ENCODE measurements around the gene RAB9A.
"Not testable (repeated sequence)": the region's sequence is repeated elsewhere in the genome, so short reads cannot be mapped to it uniquely, and the experiment has no call there.

Gene RAB9A, protein sequence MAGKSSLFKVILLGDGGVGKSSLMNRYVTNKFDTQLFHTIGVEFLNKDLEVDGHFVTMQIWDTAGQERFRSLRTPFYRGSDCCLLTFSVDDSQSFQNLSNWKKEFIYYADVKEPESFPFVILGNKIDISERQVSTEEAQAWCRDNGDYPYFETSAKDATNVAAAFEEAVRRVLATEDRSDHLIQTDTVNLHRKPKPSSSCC

DNA sequence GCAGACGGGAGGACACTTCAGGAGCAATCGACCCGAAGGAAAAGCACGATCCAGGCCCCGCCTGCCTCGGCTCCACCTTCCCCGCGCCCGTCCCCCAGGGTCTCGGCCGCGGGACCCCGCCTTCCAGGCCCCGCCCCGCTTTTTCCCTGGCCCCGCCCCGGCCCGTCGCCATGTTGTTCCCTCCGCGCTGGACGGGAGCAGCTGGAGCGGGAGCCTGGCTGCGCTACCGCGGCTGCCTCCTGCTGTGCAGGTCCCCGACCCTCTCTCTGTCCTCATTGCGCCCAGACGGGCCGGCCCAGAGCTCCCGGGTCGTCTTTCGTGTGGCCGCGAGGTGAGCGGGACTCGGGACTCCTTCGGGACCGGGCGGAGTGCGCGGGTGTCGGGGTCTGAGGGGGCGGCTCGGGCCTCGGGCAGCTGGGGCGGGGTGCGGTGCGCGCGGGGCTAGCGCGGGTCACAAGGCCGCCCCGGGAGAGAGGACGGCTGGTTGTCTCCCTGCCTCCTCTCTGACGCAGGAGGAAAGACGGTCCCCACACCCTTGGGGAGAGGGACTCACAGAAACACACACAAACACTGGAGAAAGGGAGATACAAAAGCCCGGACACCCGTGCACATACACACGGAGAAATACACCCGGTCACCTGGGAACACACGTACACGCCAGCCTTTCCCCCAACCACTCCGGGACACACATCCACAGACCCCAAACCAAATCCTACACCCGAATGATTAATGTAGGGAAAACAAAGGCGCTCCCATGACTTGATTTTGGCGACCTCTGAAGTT lies at the start of gene RAB9A:
Gene RAB9A (plus strand): TSS at position 171 of the 783 bp plus-strand sequence. CDS start 19,619 bp downstream, outside the sequence.
- peak; percentile 66 for DNase-seq (ENCODE audit: low read depth)

DNA sequence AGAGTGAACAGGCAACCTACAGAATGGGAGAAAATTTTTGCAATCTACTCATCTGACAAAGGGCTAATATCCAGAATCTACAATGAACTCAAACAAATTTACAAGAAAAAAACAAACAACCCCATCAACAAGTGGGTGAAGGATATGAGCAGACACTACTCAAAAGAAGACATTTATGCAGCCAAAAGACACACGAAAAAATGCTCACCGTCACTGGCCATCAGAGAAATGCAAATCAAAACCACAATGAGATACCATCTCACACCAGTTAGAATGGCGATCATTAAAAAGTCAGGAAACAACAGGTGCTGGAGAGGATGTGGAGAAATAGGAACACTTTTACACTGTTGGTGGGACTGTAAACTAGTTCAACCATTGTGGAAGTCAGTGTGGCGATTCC lies 47.2 kb upstream of the RAB9A start:
- DNase-seq (ENCODE audit: low read depth): not testable (repeated sequence)

- DNase-seq (ENCODE audit: low read depth): no peak
Measured at GRCh38 chrX:13645464-13646153, 43.3 kb upstream of the RAB9A start.

GRCh38 chrX:13646154-13646549 lies 42.8 kb upstream of the RAB9A start:
- DNase-seq (ENCODE audit: low read depth): peak; percentile 65

GRCh38 chrX:13647709-13648212 lies 41.2 kb upstream of the RAB9A start:
- peak; percentile 83 for DNase-seq (ENCODE audit: low read depth)

- DNase-seq (ENCODE audit: low read depth): not testable (repeated sequence)
Measured at GRCh38 chrX:13648336-13648735, 40.6 kb upstream of the RAB9A start.

DNA sequence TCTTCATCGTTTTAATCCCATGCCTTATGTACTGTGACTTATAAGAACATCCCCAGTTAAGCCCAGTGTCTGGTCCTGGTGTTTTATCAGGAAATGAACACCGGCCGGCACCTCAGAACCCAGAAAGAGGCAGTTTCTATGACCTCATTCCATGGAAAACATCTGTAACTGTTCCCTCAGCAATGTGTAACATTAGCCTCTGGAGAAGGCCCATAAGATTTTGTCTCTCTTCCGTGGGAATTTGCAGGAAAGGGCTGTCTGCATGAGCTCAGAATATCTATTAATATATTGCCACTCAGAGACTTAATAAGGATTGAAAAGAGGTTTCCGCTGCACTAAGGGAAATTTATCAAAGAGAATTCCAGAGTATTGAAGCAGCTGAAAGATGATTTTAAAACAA lies 39.1 kb upstream of the RAB9A start:
- DNase-seq (ENCODE audit: low read depth): peak; percentile 46

GRCh38 chrX:13650318-13650717 lies 38.6 kb upstream of the RAB9A start:
- no peak for DNase-seq (ENCODE audit: low read depth)

DNA sequence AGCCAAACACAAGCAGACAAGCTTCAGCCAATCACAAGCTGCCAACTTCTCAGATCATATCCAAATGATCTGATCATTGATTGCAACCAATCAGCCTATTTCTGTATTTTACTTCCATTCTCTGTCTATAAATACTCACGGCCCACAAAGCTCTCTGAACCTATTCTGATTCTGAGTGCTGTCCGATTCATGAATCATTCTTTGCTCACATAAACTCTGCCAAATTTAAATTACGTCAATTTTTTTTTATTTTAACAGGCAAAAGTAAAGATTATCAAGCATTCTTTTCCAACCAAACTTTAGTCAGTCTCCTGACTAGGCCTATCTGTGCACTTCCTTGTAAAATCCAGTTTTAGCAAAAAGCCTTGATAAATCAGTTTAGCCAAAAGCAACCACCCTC lies 37.8 kb upstream of the RAB9A start:
- peak; percentile 61 for DNase-seq (ENCODE audit: low read depth)

- peak; percentile 95 for DNase-seq (ENCODE audit: low read depth)
Measured at GRCh38 chrX:13652287-13652793, 36.6 kb upstream of the RAB9A start.

- DNase-seq (ENCODE audit: low read depth): peak; percentile 98
Measured at GRCh38 chrX:13652850-13653693, 35.9 kb upstream of the RAB9A start, which contains the start of gene TCEANC. TCEANC (plus strand) TSS chrX:13653141; CDS start chrX:13662509, 9,368 bp downstream.

GRCh38 chrX:13654116-13654515 lies 34.8 kb upstream of the RAB9A start:
- DNase-seq (ENCODE audit: low read depth): no peak

DNA sequence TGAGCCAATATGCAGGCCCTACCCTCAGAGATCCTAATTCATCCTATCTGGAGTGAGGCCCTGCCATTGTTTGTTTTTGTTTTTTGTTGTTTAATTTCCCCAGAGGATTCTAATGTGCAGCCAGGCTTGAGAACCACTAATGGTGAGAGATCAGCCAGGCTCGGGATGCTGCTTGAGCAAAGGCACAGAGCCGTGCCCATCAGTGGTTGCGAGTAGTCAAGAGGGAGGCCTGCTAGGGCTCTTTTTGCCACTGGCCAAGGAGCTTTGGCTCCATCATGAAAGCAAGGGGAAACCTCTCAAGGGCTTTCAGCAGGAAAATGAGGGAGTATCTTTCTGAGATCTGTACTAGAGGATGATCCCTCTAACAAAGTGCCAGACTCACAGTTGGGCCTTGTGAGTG lies 33.3 kb upstream of the RAB9A start:
- no peak for DNase-seq (ENCODE audit: low read depth)

- peak; percentile 64 for DNase-seq (ENCODE audit: low read depth)
Measured at GRCh38 chrX:13658602-13659001, 30.3 kb upstream of the RAB9A start.

GRCh38 chrX:13659063-13659462 lies 29.9 kb upstream of the RAB9A start:
- DNase-seq (ENCODE audit: low read depth): peak; percentile 81

DNA sequence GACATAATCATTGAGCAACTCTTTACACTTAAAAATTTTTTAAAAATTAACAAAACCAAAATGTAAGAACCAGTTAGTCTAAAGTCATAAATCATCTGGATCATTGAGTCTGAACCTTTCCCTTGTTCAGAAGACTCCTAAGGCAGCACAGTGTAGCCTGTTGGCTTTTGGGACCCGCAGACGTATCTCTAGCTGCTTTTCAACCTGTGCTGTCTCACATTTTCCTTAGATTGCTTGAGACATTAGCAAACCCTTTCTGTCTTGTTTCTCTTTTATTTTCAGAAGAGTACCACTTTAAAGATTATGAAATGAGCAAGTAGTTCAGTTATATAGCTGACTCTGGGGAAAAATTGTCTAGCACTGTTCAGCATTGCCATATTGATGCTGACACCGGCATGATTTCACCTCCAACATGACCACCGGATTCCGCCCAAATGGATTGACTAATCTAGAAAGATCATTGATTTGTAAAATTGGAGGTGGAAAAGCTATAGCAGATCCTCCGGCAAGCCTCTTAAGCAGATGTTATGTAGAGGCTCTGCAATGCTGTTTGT lies 27.1 kb upstream of the RAB9A start:
- no peak for DNase-seq (ENCODE audit: low read depth)

DNA sequence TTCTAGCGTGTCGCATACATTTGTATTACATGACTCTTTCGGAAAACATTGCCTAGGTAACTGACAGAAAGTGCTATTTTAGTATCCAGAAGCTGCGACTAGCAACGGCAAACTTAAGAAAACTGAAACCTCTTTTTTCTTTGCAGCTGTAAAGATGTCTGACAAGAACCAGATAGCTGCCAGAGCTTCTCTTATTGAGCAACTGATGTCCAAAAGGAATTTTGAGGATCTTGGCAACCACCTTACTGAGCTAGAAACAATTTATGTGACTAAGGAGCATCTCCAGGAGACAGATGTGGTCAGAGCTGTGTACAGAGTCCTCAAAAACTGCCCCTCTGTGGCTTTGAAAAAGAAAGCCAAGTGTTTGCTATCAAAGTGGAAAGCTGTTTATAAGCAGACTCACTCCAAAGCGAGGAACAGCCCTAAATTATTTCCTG lies 26.6 kb upstream of the RAB9A start:
- DNase-seq (ENCODE audit: low read depth): peak; percentile 44

- DNase-seq (ENCODE audit: low read depth): no peak
Measured at GRCh38 chrX:13664020-13664419, 24.9 kb upstream of the RAB9A start.

DNA sequence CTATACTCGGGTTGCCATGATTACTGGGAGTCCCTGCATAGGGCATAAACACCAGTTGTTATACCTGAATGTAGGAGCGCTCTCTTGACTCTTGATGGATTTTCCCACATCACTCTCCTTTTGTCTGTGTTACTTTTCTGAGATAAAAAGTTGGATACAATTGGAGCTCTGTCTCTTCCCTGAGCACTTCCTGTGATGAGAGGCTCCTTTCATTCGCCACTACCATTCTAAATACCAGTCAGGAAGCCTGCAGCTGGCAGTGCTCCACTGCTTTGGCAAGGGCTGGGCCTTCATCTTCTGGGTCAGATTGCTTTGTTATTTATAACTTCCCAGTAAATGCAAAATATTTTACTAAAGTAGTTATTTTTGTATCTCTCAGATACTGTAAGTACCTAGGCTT lies 22.1 kb upstream of the RAB9A start:
- no peak for DNase-seq (ENCODE audit: low read depth)

- no peak for DNase-seq (ENCODE audit: low read depth)
Measured at GRCh38 chrX:13667919-13668318, 21.0 kb upstream of the RAB9A start.

- peak; percentile 96 for DNase-seq (ENCODE audit: low read depth)
Measured at GRCh38 chrX:13669246-13669737, 19.6 kb upstream of the RAB9A start.
